ENCODE measurements around the gene IGLL5. TPM values are rescaled to one million over a fixed set of nuclear protein-coding genes. Genes with fewer than 3 reads are reported as not detected.
A peak's percentile ranks its signal among the peaks of the same experiment; 100 is the strongest.

The IGLL5 gene
- total RNA-seq, 1 donor from 2014 or later: 0.62 TPM

DNA sequence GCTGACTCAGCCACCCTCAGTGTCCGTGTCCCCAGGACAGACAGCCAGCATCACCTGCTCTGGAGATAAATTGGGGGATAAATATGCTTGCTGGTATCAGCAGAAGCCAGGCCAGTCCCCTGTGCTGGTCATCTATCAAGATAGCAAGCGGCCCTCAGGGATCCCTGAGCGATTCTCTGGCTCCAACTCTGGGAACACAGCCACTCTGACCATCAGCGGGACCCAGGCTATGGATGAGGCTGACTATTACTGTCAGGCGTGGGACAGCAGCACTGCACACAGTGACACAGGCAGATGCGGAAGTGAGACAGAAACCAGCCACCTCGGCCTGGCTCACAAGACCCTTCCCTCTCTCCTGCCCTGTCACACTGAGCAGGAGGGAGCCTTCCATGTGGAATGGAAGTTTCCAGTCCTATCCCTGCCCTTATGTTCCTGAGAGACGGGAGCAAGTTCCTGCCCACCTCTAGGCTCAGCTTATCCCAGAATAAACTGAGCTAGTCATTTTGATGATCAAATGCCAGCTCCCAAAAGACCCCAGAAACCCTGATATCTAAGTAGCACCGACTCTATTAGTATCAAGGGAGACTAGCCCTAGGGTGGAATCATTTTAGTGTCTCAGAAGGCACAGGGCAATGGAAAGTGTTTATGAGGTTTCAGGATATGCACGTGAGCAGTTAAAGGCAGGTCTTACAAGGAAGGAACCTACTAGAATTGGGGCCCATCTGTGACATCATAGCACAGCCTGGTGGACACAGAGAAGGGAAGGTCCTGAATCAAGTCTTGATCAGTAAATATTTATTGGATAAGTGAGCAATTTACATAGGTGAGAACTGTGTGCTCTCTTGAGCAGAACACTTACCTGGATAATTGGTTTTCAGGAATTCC is 6.3 kb upstream of the IGLL5 start:
- intact Hi-C loops (cut with DNase I): no loop called here
- no peak for DNase-seq (ENCODE audit: low spot score)
- peak; percentile 15 for ATAC-seq

DNA sequence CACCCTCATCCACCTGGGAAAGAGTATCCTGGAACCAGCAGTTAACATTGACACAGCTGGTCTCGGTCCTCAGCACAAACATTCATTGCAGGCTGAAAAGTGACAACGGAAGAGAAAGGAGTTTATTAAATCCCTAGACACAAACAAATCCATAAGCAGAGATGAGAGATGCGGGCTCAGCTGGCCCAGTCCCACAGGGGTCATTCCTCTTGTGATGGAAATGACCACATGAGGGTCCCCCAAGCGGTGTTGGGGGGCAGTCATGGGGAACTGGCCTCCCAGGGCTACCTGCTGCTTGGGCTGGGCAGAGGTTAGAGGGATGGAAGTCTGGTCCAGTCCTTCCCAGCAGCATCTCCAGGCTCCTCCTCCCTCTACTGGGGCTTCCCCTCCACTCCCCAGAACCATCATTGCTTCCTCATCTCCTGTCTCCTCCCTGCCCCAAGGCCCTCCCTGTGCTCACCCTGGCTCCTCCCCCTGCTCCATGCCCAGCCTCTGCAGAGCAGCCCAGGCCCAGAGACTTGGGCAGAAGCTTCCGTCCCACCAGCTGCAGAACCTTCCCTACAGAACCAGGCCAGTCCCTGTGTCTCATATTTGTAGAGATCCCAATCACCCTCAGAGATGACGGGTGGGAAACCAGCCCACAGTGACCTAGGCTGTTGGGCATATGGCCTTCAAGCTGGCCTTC is 5.4 kb upstream of the IGLL5 start:
- ATAC-seq (peak; percentile 27), DNase-seq (ENCODE audit: low spot score) (no peak)

DNA sequence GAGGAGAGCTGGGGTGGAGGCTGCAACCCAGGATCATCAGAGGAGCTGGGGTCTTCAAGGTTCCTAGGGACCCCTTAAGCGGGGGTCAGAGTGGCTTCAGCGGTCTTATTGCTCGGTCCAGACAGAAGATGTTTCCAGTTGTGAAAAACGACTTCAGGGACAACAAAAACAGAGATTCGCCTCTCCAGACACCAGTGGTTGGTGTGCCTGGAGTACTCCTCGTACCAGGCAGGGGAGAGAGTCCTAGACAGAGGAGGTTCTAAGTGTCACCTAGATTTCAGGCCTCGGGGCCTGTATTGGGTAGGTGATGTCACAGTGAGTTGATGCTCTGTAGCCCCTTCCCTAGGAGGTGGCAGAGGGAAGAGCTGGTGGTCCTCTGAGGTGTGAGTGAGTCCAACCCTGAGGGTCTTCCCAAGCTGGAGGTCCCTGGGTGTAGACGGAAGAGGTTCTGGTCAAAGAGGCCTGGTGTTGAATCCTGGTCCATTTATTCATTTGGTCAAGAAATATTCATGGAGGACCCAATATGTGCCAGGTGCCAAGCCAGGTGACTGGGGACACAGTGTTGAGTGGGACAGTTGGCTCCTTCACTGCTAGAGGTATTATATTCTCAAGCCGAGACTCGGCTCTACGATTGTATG is 4.4 kb upstream of the IGLL5 start:
- ATAC-seq: no peak
- intact Hi-C loops (cut with DNase I): no loop called here
- DNase-seq (ENCODE audit: low spot score): no peak

More for the DNA sequence above, 5.4 kb upstream of the IGLL5 start:
- intact Hi-C loops (cut with DNase I): no loop called here

DNA sequence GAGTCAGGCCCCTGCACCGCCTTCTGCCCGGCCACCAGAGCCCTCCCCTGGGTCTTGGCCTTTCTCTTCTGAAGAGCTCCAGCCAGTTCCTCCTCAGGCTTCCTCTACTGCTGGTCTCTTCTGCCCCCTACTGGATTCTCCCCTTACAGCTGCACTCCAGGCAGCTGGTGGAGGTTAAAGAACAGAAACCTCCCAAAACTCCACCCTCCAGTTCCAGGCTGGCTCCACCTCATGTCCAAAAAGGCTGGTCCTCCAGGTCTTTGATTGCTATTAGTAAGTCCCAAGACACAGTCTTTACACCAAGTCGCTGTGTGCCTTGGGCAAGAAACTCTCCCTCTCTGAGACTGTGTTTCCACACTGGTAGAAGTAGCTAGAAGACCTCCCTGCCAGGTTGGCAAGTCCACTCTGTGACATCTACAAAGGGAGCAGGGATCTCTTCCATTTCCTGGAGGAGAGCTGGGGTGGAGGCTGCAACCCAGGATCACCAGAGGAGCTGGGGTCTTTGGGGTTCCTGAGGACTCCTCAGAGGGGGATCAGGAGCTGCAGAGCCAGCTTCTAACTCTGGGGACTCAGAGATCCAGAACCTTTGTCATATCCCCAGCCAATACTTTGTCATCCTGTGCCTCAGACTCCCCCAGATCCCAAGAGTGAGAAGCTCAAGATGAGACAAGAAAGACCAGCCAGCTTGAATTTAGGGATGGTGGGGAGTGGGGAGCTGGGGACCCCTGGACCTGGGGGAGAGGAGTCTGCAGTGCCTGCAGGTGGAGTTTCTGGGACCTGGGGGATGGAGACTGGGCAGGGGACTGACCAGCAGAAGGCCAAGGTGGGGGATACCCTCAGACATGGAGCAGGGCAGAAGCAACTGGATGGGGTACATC is 3.4 kb upstream of the IGLL5 start:
- intact Hi-C loops (cut with DNase I): no loop called here
- ATAC-seq (peak; percentile 87), DNase-seq (ENCODE audit: low spot score) (peak; percentile 74)

DNA sequence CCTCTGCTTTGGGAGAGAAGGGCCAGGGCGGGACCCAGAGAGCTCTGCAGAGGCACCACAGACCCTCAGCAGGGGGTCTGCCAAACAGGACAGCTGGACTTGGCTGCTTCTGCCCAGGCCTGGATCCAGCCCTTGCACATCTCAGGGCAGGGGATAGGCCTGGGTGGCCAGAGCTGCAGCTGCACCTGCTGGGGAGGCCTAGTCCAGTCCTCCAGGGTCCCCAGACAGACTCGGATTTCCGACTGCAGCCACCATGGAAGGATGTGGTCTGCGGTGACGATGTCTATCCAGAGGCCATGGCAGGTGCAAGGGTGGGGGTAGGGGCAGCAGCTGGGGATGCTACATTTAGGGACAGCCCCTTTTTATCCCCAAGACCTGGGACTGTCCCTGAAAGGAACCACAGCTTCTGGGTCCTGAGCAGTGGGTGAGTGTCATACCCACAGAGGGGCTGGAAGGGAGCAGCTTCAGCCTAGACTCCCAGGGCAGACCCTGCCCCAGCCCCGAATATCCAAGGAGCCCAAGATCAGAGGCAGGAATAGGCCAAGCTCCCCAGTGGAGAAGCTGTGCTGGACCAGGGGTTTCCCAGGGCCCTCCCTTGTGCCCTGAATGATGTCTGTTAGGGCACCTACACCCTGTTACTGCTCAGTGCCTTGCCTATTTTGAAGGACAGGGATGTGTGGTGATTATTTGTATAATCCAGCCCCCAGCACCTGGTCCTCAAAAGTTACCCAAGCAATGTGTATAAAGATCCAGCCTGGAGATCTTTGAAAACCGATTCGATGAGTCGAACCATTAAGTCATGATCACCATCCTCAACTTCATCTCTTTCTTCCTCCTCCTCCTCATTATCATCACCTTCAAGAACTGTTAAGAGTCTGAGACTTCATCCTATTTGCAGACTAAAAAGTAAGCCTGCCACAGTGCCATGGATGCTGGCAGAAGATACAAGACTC is 2.5 kb upstream of the IGLL5 start:
- ATAC-seq: no peak
- no peak for DNase-seq (ENCODE audit: low spot score)
- intact Hi-C loops (cut with DNase I): no loop called here

DNA sequence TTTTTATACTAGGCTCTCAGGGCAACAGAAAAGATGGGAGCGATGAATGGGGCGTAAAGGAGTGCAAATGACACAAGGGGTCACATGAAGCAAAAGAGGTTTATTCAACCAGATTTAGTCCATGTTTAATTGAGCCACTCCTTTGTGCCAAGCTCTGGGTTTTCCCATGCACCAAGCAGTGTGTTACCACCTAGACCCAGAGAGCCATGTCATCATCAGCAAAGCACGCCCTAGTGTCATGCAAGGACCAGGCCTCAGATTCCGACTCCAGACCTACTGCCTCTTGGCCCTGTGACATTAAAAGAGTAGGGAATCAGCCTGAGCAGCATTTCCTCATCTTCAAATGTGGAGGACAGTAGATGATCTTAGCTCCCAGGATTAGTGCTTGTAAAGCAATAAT is 1.1 kb upstream of the IGLL5 start:
- ATAC-seq: no peak
- DNase-seq (ENCODE audit: low spot score): no peak
- intact Hi-C loops (cut with DNase I): no loop called here

DNA sequence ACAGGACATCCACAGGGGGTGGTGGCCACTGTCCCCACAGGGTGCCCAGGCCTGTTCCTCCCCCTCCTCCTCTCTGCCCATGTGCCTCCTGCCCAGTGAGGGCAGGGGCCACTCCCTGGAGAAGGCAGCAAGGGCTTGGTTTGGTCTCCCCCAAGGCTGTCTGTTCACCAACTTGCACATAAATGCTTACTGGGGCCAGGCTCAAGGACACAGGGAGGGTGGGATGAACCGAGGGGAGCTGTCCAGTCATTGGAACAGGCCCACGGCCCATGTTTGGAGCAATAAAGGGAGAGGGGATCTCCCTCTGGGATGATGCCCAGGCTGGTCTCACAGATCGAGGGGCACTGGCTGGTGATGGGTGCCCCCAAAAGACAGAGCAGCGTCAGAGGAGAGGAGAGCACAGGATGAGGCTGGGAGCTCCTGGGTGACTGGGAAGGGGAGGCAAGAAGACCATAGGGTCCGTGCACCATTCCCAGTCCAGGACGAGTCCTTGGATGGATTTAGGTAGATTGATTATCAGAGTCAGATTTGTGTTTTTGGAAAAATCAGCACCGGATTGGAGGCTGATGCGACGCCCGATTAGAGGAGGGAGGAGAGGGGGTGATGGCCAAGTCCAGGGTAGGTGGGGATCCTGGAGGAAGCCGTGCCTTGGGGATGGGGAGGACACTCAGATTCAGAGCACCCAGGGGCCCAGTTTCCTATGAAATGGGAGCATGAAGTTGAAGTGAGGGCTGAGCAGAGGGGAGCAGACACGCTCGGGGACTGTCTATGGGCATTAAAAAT is 1.1 kb downstream of the IGLL5 start:
- ATAC-seq: no peak
- no peak for DNase-seq (ENCODE audit: low spot score)
- intact Hi-C loops (cut with DNase I): no loop called here

DNA sequence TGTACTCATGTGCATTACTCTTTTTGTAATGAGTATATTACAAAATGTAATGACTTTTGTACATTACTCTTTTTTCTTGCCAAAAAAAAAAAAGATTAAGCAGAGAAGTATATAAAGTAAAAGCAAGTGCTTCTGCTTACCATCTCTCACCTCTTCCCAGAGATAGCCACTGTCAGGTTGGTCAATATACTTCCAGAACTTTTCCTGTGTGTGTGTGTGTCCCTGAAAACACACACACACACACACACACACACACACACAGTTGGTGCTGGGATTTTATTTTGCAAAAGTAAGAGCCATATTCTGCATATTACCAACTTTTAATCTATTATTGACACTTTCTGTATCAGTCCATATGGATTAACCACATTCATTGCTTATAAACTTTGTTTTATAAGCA is 2.5 kb downstream of the IGLL5 start:
- ATAC-seq: no peak
- intact Hi-C loops (cut with DNase I): no loop called here
- DNase-seq (ENCODE audit: low spot score): no peak

DNA sequence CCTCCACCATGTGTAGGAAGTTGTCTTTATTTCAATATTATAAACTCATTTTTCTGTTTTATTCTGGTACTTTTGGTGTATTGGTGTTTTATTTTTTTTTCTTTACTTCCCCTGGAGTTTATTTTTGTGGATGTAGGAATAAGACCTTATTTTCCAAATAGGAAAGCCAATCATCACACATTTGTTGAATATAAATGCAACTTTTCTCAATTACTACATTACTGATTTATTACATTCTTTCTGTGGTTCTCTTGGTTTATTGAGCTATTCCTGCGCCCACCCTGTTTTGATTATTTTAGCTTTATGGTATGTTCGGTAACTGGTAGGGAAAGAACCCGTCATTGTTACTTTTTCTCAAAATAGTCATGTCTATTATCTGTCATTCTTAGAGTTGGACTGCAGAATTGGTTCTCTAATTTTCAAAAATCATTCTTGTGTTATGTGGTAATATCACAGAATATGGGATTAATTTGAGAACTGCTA is 3.6 kb downstream of the IGLL5 start:
- intact Hi-C loops (cut with DNase I): no loop called here
- DNase-seq (ENCODE audit: low spot score) (no peak), ATAC-seq (no peak)

DNA sequence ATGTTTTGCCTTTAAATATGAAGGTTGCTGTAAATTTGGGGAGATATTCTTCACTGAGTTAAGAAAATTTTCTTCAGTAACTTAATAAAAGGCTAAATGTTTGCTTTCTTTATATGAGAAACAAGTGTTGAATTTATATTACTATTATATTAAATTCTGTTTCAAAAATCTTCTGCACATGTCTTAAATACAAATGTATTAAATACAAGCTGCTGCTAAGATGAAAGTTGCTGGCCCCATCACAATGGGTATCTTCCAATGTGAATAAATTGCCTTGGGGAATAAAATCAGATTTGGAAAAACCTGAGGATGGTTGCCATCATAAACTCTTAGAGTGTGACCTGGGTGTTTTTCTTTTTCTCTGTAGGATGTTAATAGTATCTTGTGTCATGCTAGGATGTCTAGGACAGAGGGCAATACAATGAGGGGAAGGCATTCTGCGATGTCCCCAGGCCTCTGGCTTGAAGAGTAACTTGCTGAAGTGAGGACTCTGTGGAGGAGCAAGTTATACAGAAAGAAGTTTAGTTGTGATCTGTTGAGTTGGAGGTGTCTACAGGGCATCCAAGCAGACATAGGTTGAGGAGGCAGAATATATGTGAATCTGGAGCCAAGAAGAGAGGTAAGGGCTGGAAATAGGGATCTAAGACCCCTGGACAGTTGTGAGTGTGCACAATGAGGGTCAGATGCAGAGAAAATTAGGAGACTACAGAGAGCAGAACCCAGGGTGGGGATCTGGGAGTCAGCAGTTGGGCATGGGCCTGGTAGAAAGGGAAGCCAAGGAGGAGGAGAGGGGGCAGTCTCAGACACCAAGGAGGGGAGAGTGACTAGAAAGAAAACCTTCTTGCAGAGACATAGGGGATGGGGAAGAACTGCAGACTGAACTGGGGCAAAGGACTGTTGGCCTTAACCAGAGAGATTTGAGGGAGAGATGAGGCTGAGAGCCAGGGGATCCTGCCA is 4.8 kb downstream of the IGLL5 start:
- peak; percentile 3 for DNase-seq (ENCODE audit: low spot score)

DNA sequence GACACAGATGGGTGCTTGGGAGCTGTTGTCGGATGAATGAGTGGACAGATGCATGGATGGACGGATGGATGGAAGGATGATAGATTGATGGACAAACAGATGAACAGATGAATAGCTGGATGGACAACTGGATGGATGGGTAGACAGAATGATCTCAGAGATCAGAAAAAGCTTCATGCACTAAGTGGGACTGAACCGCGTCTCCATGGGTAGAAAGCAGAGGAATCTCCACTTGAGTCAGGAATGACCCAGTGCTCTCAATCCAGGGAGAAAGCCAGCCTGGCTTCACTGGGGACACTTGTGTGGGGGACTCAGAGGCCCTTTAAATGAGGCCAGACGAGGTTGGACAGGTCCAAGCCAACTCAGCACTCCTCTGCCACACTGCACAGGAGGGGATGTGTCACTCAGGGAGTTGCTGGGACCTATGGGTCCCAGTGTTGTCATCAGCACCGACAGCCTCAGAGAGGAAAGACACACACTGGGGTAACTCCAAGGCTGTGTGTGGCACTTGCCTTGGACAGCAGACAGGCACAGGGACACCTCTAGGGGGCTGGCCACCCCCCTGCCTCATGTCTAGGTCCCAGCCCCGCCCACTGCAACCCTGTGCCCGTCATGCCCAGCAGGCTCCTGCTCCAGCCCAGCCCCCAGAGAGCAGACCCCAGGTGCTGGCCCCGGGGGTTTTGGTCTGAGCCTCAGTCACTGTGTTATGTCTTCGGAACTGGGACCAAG is 5.6 kb downstream of the IGLL5 start:
- ATAC-seq (no peak), DNase-seq (ENCODE audit: low spot score) (peak; percentile 45)

More for the DNA sequence above, 4.8 kb downstream of the IGLL5 start:
- no peak for ATAC-seq
- intact Hi-C loops (cut with DNase I): no loop called here

DNA sequence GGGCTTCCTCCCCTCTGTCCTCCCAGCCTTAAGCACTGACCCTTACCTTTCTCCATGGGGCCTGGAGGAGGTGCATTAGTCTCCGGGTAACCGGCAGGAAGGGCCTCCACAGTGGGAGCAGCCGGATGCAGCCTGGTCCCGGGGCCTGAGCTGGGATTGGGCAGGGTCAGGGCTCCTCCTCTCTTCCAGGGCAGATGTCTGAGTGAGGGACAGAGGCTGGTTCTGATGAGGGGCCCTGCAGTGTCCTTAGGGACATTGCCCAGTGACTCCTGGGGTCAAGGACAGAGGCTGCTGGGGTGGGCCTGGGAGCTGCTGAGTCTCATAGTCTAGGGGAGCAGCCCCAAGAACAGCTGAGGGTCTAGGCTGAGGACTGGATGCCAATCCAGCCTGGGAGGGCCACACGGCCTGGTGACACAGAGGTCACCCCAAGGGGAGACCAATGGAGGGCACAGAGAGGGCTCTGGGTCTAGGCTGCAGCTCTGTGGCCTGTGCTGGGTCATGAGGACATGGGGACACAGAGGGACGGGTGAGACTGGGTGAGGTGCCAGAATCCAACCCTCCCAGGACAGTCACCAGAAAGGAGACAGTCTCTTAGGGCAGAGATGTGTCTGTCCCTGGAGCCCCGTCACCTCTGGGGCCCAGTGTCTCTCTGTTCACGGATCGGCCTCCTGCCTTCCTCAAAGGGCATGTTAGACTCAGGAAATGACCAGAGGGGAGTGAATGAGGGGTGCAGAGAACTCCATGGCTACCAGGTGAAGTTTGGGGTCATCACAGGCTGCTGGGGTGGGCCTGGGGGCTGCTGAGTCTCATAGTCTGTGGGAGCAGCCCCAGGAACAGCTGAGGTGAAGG is 6.5 kb downstream of the IGLL5 start:
- DNase-seq (ENCODE audit: low spot score) (peak; percentile 28), ATAC-seq (no peak)
- intact Hi-C loops (cut with DNase I): no loop called here

More for the DNA sequence above, 5.6 kb downstream of the IGLL5 start:
- intact Hi-C loops (cut with DNase I): no loop called here

DNA sequence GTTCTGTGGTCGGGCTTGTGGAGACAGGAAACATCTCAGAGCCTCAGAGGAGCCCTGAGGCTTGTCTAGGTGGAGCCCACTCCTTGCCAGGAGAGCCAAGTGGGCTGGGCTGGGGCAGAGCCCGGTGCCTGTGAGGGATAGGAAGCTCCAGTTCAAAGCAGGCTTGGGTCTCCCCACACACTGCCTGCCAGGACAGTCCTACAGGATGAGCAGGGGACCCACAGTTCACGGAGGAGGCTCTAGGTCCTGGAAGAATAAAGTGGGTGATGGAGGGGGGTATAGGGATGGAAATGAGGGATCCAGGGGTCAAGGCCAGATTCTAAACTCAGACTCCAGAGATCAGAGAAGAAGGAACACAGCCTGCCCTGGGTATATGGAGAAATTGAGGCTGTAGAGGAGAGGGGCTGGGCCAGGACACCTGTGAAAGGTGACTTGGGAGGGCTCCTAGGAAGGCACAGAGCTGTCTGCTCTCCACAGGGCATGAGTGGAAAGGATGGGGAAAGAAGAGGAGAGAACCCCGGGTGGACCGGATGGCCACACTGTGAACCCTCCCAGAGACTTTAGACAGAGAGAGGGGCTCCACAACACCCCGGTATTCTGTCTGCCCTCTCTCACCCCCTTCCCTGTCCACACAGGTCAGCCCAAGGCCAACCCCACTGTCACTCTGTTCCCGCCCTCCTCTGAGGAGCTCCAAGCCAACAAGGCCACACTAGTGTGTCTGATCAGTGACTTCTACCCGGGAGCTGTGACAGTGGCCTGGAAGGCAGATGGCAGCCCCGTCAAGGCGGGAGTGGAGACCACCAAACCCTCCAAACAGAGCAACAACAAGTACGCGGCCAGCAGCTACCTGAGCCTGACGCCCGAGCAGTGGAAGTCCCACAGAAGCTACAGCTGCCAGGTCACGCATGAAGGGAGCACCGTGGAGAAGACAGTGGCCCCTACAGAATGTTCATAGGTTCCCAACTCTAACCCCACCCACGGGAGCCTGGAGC is 7.4 kb downstream of the IGLL5 start:
- DNase-seq (ENCODE audit: low spot score): peak; percentile 39
- no peak for ATAC-seq
- intact Hi-C loops (cut with DNase I): no loop called here
